Measurements from ENCODE around the gene RPL3.

Gene RPL3

DNA sequence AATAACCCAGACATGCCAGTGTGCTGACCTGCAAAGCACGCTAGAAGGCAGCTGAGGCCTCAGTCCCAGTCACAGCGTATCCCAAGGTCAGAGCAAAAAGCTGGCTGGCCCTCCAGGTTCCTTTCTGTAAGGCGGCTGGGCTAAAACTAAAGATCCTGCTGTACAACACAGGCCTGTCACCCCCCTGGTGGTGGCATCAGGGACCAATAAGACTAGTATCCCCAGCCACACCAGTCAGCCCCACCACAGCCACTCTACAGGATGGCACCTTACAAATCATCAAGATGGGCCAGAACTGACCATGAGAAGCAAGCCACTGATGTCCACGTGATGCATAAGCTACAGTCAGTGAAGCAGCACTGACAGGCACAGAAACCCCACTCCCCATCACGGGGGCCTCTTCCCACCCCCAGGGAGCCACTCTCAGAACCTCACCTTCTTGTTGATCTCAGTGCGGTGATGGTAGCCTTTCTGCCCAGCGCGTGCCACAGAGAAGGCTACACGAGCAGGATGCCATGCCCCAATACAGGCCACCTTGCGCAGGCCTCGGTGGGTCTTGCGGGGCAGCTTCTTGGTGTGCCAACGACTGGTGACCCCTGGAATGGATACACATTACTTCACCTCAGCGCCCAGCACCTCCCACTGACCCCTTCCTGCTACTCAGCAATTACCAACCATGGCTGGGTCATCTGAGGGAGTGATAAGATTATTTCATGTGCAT, 5.0 kb downstream of the RPL3 start:
- H3K4me3 ChIP-seq (ENCODE audit: low read depth, low read length), result no peak overlapping the region
- TF ChIP-seq, protein P1, sequence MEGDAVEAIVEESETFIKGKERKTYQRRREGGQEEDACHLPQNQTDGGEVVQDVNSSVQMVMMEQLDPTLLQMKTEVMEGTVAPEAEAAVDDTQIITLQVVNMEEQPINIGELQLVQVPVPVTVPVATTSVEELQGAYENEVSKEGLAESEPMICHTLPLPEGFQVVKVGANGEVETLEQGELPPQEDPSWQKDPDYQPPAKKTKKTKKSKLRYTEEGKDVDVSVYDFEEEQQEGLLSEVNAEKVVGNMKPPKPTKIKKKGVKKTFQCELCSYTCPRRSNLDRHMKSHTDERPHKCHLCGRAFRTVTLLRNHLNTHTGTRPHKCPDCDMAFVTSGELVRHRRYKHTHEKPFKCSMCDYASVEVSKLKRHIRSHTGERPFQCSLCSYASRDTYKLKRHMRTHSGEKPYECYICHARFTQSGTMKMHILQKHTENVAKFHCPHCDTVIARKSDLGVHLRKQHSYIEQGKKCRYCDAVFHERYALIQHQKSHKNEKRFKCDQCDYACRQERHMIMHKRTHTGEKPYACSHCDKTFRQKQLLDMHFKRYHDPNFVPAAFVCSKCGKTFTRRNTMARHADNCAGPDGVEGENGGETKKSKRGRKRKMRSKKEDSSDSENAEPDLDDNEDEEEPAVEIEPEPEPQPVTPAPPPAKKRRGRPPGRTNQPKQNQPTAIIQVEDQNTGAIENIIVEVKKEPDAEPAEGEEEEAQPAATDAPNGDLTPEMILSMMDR (IDR thresholded peaks at IDR 0.05; ENCODE audit: low read depth, low read length), result peak; percentile 18; the same call in 1 of the 2 replicates

DNA sequence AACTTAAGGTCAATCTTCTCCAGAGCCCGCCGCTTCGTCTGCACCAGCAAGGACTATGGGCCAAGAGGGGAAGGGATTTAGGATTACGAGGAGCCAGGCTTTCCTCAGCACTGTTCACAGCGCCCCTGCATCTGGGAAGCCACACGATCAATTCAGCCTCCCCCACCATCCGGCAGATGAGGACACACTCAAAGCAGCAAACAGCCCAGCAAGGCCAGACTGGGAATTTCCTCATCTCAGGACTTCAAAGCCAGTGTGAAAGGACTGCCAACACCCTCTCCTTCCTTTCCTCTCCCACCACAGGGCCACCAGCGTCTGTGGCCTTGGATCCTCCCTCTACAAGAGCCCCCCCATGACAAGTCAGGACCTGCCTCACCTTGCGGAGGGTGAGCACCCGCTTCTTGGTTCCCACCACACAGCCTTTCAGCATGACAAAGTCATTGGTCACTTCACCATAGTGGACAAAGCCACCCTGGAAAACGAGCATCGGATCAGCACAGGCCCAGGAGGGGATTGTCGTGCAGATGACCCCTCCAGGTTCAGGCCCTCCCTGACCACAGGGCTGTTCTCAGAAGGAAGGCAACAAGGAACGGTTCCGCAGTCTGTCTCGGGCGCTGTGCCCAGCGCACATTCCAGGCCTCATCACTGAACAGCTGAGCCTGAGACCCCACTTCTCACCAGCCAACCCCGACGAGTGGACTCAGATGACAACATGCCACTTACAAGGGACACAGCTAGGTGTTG, 6.0 kb downstream of the RPL3 start:
- no peak overlapping the region for H3K4me3 ChIP-seq (ENCODE audit: low read depth, low read length)
- TF ChIP-seq, protein P1 (IDR thresholded peaks at IDR 0.05; ENCODE audit: low read depth, low read length), result no peak

DNA sequence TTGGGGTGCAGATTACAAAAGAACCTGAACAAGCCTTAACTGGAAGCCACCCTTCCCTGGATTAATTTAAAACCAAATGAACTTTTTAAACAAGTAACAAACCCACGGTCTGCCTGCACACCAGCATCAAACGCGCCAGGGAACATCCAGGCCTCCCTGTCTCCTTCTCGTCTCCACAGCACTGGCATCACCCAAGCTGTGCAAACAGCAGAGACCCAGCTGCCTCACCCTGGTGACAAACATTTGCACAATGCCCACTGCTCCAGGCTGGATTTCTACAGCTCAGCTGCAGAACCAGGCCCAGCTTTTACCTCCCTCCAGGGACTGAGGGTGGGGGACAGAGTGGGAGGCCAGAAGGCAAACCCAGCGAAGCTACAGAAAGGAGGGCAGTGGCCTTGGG, 7.0 kb downstream of the RPL3 start:
- TF ChIP-seq, protein P1 (IDR thresholded peaks at IDR 0.05; ENCODE audit: low read depth, low read length), result no peak
- H3K4me3 ChIP-seq (ENCODE audit: low read depth, low read length), result no peak overlapping the region

DNA sequence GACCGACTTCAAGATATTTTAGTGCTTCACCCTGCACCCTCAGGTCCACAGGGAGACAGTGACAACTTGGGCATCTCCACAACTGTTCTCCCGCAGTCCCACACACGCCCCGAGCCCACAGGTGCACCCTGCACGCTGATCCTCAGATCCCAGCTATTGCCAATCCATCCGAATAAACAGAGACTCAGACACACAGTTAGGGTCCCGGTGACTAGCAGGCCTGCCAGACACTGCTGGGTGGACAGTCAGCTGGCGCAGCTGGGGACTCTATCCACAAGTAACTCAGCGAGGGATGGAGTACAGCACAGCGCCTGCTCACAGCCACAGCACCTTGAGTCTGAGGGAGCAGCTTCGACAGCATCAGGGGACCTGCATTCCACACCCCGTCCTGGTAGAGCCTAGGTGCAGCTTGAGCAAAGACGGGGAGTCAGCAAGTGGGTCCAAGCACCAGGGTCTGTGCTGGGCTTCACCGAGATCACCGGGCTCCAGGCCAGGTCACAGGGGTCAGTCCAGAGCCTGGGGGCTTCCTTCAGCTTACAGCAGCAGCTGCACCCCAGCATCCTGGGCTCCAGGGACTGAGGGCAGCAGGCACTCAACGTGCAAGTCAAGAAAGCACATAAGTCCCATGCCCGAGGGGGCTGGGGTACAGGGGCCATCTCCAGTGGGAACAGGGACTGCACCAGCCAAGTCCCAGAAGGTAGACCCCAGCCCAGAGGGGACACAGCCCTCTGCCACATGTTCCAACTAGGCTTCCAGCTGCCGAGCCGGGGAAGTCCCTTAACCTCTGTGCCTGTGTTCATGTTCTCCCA, 7.6 kb downstream of the RPL3 start:
- TF ChIP-seq, protein P1 (IDR thresholded peaks at IDR 0.05; ENCODE audit: low read depth, low read length), result no peak
- H3K4me3 ChIP-seq (ENCODE audit: low read depth, low read length), result no peak overlapping the region

DNA sequence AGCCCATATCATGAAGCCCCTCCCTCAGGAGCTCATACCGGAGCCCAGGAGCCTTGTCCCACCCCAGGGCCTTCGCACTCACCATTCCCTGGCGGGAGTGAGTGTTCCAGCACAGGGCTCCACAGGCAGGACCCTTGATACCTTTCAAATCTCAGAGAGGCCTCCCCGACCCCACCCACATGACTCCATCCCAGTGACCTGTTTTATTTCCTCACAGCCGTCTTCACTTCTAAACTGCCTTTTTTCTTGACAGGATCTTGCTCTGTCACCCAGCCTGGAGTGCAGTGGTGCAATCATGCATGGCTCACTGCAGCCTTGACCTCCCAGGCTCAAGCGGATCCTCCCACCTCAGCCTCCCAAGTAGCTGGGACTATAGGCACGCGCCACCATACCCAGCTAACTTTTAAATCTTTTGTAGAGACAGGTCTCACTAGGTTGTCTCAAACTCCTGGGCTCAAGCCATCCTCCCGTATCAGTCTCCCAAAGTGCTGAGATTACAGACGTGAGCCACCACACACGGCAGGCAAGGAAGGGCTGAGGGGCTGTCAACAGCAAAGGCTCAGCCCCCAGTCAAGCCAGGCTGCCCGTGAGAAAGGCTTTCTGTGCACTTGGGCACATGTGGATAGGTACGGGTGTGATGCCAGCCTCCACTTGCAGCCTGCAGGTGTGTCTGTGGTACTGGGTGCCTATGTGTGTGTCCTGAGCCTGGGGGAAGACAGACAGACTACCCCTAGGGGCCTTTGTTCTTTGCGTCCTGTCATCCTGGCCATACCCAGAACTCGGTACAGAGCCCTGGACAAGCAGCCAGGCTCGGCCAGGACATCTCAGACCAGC, 9.3 kb downstream of the RPL3 start:
- H3K4me3 ChIP-seq (ENCODE audit: low read depth, low read length), result no peak overlapping the region
- TF ChIP-seq, protein P1 (IDR thresholded peaks at IDR 0.05; ENCODE audit: low read depth, low read length), result no peak

DNA sequence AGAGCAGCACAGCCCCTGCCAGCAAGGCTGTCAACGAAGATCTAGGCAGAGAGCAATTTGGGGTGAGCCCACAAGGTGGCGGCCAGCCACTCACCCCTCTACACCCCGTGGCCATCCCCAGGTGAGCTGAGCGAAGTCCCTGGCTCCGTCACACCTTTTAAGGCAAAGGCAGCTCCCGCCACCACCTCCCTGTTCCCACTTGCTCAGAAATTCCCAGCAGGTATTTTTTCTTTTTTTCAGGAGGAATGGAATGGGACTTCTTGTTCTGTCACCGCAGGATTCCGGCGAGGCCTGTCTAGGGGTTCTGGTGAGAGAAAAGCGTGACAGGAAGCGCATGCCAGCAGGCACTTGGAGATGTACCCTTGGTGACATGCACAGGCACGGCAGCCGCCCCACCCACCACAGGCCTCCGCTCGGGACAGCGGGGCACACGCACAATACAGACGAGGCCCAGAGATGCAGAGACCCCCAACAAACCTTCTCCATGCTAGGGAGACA, 10.0 kb downstream of the RPL3 start:
- peak overlapping the region; percentile 31; the same call in 1 of the 2 replicates for H3K4me3 ChIP-seq (ENCODE audit: low read depth, low read length)
- TF ChIP-seq, protein P1 (IDR thresholded peaks at IDR 0.05; ENCODE audit: low read depth, low read length), result peak; percentile 15; the same call in 1 of the 2 replicates
